Measurements from ENCODE around the gene NCAM1.

The NCAM1 gene

DNA sequence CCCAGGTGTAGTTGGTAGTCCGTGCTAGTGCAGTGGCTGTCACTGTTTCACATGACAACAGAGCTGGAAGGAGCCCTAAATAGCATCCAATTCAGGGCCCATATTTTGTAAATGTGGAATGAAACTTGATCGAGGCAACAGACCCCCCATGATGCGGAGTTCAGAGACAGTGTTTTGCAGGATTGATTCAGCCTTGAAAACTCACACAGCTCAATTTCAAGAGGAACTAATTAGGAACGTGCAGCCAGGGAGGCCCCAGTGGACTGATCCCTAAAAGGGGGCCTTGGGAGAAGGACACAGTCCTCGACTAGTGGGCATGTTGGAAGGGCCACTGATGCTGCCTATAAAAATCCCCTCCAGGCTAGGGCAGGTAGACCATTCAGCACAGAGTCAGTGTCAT is 292.2 kb downstream of the NCAM1 start:
- no peak for DNase-seq (ENCODE audit: low read depth in 3 of 3)

- DNase-seq (ENCODE audit: low read depth in 3 of 3): no peak
These were observed 293.9 kb downstream of the NCAM1 start for GRCh38 chr11:113255096-113255495.

- DNase-seq (ENCODE audit: low read depth in 3 of 3): no peak
These were observed 294.5 kb downstream of the NCAM1 start for GRCh38 chr11:113255741-113256140.

- DNase-seq (ENCODE audit: low read depth in 3 of 3): no peak
These were observed 295.4 kb downstream of the NCAM1 start for GRCh38 chr11:113256431-113257202.

GRCh38 chr11:113260096-113260425 is 298.8 kb downstream of the NCAM1 start:
- DNase-seq (ENCODE audit: low read depth in 3 of 3): no peak

DNA sequence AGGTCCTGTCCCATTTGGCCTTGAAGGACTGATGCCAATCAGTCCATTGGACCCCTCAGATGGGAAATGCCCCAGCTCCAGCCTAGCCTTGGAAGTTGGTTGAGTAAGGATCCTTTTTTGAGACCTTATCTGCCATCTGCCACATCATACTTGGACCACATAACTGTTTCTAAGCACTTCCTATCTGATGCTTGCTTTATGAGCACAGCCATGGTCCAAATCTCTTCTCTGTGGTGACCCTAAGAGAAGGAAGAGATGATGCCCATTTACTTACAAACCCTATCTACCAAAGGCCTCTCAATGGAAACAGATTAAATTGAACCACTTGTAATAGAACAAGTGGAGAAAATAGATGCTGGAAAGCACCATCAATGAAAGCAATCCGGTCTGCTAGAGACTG is 299.3 kb downstream of the NCAM1 start:
- no peak for DNase-seq (ENCODE audit: low read depth in 3 of 3)

GRCh38 chr11:113261709-113262475 is 300.7 kb downstream of the NCAM1 start:
- DNase-seq (ENCODE audit: low read depth in 3 of 3): no peak

DNA sequence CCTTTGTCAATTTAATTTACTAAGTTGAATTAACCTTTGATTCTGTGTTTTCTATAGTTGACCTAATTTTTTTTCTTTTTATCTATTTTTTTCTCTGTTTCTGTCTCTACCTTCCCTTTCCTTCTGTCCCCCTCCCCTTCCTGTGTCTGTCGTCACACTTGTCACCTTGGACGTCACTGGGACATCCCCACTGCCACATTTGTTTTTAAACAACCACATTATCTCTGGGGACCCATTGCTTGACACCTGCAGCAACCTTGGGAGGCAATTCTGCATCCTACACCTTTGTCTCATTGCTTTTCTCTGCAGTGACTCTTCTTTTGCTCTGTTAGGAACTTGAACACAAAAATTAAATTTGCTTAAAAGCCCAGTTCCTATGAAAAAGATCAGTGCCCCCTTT is 301.4 kb downstream of the NCAM1 start:
- no peak for DNase-seq (ENCODE audit: low read depth in 3 of 3)

DNA sequence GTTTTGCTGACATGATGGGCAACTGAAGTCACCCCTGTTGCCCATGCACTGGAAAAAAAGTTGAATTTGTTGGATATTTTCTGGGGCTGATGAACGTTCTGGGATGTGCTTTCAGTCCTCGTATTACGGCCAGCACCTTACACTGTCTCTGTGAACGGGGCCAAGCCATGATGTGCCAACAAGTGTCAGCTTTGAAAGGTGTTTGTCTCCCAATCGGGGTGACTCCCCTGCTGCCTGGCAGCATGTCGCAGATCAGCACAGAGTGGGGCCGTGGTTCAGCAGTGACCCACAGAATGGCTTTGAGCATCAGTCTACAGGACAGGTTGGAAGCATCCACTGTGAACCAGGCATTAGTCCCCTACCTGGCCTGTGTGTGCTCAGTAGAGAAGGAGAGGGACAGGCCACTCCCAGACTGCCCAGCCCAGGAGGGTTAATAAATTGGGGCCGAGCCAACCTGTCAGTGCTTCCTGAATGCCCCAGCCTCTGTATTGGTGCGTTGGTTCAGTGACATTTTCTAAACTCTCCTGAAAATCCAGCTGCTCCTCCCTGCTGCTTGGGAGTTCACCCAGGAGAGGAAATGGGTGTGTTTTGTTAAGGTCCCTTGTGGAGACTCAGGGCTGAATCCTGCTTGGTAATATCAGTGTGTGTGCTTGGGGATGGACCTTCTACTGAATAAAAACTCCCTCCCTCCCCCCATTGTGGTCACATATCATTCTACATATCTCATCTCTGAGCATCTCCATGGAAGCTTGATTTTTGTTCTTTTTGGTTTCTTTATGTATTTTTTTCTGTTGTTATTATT is 302.4 kb downstream of the NCAM1 start:
- DNase-seq (ENCODE audit: low read depth in 3 of 3): no peak

DNA sequence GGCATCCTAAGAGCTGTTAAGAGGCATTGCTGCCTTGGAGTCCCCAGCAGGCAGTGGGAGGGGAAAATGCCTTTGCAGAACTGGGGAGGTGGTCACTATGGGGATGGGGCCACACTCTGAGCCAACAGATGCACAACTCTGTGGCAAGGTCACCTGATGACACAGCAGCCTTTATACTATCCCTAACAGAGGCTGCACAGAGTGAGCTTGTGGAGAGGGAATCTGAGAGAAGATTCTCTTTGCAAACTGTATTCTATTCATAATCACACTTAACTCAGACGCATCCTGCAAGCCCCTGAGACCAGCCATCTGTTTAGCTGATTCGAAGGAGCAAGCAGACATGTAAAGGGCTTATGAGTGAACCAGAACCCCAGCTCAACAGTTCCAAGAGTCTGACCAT is 304.1 kb downstream of the NCAM1 start:
- DNase-seq (ENCODE audit: low read depth in 3 of 3): no peak

- no peak for DNase-seq (ENCODE audit: low read depth in 3 of 3)
These were observed 306.3 kb downstream of the NCAM1 start for GRCh38 chr11:113267493-113267892.

GRCh38 chr11:113269096-113269495 is 307.9 kb downstream of the NCAM1 start:
- DNase-seq (ENCODE audit: low read depth in 3 of 3): no peak

DNA sequence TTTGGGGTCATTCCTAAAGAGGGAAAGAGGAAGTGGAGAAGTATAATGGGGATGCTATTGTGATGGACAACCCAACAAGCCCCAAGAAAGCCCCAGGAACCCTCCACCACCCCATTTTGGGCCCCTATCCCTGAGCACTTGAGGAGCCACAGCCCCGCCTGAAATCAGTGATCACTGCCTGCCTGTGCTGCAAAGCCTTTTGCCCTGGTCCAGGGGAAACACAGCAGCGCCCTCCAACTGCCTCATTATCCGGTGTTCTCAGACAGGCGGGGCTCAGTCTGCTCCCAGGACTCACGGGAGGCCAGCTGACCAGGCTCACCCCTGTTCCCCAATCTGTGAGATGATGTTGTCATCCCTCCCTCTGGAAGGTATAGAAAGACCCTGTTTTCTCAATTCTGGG is 308.4 kb downstream of the NCAM1 start:
- no peak for DNase-seq (ENCODE audit: low read depth in 3 of 3)

- DNase-seq (ENCODE audit: low read depth in 3 of 3): no peak
These were observed 308.9 kb downstream of the NCAM1 start for GRCh38 chr11:113270080-113270479.

DNA sequence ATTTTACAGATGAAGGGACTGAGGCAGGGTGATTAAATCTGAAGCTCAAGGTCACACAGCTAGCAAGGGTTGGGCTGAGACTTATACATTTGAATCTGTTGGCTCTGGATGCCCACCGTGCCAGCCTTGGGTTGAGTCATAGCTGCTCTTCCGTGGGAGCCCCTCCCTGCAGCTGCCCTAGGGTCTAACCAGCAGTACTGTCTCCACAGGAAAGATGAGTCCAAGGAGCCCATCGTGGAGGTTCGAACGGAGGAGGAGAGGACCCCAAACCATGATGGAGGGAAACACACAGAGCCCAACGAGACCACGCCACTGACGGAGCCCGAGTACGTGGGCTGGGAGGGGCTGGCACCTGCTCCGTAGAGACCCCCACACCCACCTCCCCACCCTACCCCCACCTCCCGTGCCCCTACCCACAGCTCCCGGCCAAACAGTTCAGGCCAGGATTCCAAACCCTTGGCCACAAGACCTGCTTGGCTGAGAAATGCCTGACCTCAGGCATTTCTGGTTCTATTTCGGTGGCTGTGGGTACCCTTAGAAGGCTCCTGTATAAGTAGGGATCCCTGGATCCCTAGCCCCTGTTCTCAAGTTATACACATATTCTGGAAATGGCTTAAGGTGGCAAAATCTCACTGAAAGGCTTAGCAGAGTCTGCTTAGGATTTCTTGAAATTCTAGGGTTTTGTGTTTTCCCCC is 310.5 kb downstream of the NCAM1 start:
- no peak for DNase-seq (ENCODE audit: low read depth in 3 of 3)

- DNase-seq (ENCODE audit: low read depth in 3 of 3): no peak
These were observed 311.1 kb downstream of the NCAM1 start for GRCh38 chr11:113272281-113272680.

GRCh38 chr11:113272927-113273615 is 311.9 kb downstream of the NCAM1 start:
- no peak for DNase-seq (ENCODE audit: low read depth in 3 of 3)

GRCh38 chr11:113273720-113274119 is 312.5 kb downstream of the NCAM1 start:
- DNase-seq (ENCODE audit: low read depth in 3 of 3): no peak

DNA sequence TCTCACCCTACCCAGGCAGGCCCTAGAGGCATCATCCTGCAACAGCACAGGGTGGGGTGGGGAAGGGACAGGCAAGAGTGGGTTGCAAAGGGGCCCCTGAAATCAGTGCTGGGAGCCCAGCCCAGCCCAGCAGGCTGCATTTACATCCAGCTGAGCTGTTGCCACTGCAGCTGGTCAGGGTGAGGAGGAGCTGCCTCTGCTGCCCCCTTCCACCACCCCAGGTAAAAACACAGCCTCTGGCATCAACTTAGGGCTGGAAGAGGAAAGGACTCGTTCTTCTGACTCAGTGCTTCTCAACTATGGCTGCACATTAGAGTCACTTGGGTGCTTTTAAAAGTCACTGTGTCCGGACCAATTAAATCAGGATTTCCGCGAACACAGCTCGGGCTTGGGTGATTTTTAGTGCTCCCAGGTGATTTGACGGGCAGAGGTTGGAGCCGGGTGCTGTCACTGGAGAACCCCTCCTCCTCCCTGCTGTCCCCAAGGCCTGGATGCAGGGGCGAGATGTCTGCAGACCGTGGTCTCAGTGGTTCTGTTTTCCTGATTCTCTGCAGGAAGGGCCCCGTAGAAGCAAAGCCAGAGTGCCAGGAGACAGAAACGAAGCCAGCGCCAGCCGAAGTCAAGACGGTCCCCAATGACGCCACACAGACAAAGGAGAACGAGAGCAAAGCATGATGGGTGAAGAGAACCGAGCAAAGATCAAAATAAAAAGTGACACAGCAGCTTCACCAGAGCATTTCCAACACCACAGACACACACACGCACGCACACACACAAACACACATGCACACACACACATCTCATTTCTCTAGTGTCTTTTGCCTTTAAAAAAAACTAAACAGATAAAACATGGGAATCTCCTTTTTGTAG is 313.7 kb downstream of the NCAM1 start:
- no peak for DNase-seq (ENCODE audit: low read depth in 3 of 3)

DNA sequence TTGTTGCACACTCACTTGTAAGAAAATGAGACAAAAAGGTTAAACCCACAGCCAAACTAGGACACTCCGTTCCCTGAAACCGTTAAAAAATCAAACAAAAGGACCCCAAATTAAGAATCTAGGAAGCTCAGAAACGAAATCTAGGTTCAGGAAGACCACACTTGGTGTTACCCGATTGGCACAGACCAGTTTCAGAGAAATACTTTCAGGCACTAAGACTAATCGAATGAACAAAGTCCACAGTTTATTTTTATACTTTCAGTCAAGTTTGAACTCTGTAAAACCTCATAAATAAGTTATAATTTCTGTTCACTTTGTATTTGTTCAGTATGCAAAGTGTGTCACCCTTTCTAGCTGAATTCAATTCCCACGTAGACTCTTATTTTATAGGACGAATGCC is 314.4 kb downstream of the NCAM1 start:
- no peak for DNase-seq (ENCODE audit: low read depth in 3 of 3)

All from stimulated activated CD4-positive, alpha-beta T cell treated with anti-CD3 and anti-CD28 coated beads, TNF-alpha, amount 100 ng/mL, for 4 hours (primary cell).